T-helper 1 cell treated with Interleukin-12 subunit alpha and Interleukin-12 subunit beta and Interleukin-4 antibody, amounts not matched to agents 30 ng/mL and 1 ng/mL, for 36 hours (primary cell): ENCODE data around the gene ANKRD11. TPM values are rescaled to one million over a fixed set of nuclear protein-coding genes. Genes with fewer than 3 reads are reported as not detected.
"Not testable (repeated sequence)": the region's sequence is repeated elsewhere in the genome, so short reads cannot be mapped to it uniquely, and the experiment has no call there.

ENCODE experiments used
- intact Hi-C: fragments of 100-400 bp; cut with micrococcal nuclease; formaldehyde crosslinking; loops from one replicate; pipeline ENCODE4 v1.15.1; 2024
- total RNA-seq: library from RNA; stranded (reverse); gene quantifications from 2 replicates; pipeline ENCODE4 v1.2.3, GENCODE V29; 2022

Gene ANKRD11
- total RNA-seq, 1 donor from 2014 or later, result 192 TPM

DNA sequence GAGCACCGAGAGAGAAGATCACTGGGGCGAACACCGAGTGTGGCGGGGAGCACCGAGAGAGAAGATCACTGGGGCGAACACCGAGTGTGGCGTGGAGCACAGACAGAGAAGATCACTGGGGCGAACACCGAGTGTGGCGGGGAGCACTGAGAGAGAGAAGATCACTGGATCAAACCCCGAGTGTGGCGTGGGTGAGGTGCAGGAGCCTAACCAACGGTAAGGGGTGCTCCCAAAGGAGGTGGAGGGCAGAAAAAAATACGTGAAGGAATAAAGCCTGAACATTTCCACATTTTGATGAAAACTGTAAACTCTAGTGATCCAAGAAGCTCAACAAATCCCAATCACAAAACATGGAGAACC, 100.2 kb downstream of the ANKRD11 start:
- intact Hi-C loops, result not testable (repeated sequence)

DNA sequence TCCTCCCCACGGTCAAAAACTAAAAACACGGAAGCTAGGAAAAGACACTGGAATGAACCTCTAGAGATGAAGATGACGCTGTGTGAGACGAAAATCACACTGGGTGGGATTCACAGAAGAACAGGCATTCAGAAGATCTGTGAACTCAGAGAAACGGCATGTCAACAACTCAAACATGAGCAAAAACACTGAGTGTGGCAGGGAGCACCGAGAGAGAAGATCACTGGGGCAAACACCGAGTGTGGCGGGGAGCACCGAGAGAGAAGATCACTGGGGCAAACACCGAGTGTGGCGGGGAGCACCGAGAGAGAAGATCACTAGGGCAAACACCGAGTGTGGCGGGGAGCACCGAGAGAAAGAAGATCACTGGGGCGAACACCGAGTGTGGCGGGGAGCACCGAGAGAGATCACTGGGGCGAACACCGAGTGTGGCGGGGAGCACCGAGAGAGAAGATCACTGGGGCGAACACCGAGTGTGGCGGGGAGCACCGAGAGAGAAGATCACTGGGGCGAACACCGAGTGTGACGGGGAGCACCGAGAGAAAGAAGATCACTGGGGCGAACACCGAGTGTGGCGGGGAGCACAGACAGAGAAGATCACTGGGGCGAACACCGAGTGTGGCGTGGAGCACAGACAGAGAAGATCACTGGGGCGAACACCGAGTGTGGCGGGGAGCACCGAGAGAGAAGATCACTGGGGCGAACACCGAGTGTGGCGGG, 100.7 kb downstream of the ANKRD11 start:
- intact Hi-C loops, result not testable (repeated sequence)

DNA sequence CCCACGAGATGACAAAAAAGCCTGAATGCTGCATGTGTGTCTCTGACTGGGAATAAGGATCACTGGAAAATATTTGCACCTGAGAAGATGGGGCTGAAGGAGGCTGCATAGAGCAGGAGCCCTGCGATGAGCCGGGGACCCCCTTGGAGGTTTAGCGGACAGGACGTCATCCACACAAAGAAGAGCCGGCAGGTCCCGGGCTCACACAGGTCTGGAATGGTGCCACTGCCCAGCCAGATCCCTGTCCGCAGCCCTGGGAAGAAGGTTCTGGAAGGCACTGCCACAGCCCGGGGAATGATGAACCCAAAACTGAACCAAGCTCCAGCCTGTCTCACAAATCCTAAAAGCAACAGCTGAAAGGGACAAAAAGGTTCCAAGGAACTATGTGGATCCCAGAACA, 101.8 kb downstream of the ANKRD11 start:
- intact Hi-C loops, result no loop called here

DNA sequence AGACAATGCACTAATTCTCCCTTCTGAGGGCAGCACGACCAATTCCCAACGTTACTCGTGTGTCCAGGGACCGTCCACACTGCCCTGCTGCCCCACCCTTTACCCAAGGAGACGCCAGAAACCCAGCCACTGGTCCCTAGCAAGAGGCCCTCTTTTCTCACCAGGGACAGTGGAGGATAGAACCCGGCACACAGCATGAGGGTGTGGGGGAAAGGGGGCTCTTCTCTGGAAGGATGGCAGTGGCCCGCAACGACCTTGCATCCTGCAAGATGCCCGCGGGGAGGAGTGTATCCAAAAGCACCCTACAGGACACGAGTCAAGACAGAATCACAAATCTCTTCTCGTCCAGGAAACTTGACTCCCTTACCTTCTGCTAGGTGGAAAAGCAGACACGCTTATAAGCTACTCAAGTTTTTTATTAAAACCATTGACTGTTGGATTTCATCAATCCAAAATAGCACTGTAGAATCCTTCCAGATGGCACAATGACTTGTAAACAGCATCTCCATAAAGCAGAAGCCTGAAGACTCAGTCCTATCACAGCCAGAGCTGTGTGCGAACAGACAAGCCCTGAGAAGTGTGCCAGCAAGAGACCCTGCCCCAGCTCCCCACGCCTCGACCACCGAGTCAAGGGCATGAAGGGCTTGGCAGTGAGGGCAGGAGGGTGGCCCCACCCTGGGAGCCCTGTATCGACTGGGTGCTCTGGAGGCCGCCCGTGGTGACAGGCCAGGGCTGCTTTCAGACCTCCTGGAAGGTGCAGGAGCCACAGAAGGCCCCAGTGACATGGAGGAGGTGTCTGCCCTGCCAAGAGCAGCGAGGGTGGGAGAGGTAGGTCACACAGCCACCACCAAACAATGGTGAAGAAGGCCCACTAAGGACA, 103.8 kb downstream of the ANKRD11 start:
- intact Hi-C loops, result no loop called here

DNA sequence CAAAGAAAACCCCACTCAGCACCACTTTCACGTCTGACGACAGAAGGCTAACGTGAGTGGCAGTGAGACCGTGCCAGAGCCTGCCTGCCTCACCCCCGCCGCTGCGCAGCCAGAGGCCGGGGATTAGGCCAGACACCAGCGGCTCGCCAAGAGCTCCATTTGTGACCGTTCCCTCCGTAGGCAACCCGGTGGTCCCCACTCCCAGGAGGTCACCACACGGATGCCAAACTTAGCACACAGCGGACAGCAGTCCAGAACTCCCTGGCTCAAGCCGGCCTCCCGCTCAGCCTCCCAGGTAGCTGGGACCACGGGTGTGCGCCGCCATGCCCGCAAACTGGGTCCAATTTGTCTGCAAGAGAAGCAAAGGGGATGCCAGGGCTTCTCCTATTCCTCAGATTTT, 104.6 kb downstream of the ANKRD11 start:
- intact Hi-C loops, result no loop called here

DNA sequence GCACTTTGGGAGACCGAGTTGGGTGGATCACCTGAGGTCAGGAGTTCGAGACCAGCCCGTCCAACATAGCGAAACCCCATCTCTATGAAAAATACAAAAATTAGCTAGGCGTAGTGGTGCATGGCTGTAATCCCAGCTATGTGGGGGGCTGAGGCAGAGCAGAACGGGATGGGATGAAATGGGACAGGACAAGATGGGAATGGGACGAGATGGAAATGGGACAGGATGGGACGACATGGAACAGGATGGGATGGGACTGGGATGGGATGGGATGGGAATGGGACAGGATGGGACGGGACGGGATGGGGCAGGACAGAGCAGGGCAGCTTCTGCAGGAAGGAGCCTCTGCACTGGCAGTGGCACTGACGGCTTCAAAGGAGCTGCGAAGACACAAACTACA, 106.1 kb downstream of the ANKRD11 start:
- intact Hi-C loops, result loop anchor here (5.0 kb wide), 1 partner anchor 38 kb away; no protein-coding TSS in a partner anchor

DNA sequence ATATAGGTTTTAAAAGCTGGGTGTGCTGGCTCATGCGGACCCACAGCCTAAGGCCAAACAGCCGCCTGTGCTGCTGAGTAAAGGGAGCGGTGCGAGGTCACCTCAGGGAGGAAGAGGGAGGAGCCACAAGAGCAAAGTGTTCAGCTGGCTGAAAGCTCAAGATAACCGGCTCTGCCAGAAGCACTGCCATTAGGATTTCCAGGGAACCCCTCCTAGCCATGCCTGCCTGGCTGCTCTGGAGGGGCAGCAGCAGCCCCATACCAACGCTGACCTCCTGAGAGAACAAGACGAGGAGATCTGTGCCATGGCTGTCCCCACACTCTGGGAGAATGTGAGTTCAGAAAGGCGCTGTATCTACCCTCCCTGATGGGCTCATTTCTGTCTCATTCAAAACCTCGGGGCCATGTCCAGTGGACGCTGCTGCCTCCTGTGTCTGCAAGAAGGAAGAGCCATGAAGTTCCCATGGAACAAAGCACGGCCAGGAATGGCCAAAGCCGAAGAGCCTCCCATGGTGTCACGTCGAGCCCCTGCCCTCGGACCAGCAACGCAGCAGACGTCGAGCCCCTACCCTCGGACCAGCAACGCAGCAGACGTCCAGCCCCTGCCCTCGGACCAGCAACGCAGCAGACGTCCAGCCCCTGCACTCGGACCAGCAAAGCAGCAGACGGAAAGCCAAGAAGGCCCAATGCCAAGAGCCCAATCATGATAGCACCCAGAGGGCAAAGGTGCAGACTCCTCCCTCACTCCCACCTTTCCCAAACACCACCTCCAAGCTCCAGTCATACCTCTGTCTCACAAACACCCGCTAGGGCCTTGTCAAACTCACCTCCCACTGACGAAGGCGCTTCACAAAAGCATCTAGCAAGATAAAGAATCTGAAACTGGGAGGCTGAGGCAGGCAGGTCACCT, 107.0 kb downstream of the ANKRD11 start:
- intact Hi-C loops, result loop anchor here (2.0 to 5.0 kb wide), 2 partner anchors 25 to 39 kb away; no protein-coding TSS in a partner anchor

DNA sequence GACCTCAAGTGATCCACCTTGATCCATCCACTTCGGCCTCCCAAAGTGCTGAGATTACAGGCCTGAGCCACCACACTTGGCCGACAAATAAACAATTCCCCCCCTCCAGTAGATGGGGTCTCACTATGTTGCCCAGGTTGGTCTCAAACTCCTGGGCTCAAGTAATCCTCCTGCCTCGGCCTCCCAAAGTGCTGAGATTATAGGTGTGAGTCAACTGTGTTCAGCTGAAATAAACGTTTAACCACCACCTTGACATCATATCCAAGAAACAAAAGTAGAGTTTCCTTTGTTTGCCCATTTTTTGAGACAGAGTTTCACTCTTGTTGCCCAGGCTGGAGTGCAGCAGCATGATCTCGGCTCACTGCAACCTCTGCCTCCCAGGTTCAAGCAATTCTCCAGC, 107.8 kb downstream of the ANKRD11 start:
- intact Hi-C loops, result loop anchor here (2.0 to 5.0 kb wide), 2 partner anchors 24 to 40 kb away; no protein-coding TSS in a partner anchor

DNA sequence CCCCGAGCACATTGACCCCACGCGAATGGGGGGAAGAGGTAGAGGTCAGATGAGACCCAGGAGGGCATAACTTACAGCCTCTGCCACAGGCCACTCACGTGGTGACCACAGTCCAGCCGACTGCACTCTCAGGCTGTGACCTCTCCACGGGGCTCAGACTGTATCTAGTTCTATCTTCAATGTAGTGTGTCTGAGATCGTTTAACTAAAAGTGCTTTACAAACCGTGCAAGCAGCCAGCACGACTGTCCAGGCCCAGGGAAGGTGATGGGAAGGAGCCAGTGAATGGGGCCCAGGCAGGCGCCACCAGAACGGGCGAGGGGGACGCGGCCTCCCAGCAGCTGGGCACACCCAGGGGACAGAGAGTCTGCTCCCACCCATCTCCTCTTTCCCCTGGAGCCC, 108.6 kb downstream of the ANKRD11 start:
- intact Hi-C loops, result loop anchor here (2.0 to 5.0 kb wide), 2 partner anchors 23 to 41 kb away; no protein-coding TSS in a partner anchor

DNA sequence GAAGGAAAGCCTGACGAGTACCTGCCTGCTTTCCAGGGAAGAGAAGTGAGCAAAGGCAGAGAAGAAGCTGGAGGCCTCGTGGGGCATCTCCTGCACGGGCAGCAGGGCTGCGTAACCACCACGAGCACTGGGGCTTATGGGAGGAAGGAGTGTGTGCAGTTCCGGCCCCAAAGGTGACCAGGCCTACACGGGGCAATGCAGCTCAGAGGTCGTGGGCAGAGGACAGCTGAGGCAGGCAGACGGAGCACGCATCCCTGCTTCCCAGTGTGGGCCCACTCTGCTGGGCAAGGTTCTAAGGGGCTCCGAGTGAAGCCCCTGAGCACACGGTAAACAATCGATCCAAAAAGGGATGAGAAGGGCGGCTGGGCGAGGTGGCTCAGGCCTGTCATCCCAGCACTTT, 109.7 kb downstream of the ANKRD11 start:
- intact Hi-C loops, result loop anchor here (5.0 kb wide), 1 partner anchor 42 kb away; no protein-coding TSS in a partner anchor

DNA sequence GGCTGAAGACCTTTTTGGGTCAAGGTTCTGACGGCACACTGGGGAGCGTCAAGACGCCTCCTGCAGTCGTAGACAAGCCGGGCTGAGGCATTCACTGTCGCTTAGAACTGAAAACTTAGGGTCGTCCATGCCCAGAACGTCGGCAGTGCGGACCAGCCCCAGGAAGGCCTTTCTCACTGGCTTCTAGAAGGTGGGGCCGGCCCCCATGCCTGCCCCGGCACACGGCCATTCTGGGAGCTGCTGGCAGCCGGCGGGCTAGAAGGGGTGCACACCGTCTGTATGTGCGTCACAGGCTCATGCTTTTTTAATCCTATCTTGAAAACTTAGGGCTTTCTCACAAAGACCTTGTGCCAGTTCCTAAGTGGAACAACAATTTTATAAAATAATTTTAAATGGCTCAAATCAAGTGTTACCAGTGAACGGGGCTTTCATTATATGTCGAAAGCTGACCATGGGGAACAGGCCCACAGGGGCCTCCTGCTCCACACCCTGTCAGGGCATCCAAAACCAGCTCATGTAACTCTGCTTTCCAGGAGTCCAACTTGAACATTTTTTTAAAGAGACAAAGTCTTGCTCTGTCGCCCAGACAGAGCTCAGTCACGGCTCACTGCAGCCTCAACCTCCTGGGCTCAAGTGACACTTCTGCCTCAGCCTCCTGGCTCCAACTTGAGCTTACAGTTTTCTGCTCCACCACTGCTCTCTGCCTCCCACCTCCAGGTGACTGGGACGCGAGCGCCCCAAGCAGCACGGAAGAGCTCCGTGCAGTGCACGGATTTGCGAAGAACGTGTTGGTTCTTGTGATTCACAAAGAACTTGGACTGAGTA, 111.2 kb downstream of the ANKRD11 start:
- intact Hi-C loops, result no loop called here

DNA sequence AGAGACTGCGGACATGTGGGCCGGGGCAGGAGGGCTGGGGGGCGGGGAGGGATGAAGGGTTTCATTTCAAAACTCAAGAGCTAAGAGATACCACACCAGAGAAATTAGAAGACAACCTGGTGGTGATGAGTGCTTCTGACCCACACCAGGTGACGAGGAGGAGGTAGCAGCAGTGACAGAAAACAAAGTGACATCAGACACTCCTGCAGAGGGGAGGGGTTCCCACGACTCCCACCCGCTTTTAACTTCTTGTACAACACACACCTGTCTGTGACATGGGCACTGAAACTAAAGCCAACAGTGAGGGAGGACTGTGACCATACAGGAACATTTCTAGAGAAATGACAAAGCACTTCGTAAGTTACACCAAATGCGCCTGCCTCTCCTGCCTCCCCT, 112.9 kb downstream of the ANKRD11 start:
- intact Hi-C loops, result no loop called here

DNA sequence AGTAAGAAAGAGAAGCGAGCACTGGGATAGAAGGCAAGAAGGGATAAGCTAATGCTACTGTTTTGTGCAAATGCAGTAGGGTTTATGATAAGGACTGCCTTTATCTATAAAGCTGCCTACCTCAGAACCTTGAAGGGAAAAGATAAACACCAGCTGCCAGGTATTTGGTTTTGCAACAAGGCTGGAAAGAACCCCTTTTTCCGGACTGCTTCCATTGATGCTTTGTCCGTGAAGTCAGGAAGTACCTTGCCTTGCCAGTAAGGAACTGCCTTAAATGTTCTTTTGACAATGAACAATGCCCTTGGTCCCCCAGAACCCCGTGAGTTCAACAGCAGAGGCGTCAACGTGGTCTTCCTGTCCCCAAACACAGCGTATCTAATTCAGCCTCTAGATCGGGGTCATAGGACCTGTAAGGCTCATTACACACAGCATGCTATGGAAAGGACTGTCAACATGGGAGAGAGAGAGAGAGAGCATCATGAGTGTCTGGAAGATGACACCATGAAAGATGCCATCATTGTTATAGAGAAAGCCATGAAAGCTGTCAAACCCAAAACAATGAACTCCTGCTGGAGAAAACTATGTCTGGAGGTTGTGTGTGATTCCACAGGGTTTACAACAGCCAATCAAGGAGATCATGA, 113.4 kb downstream of the ANKRD11 start:
- intact Hi-C loops, result no loop called here

DNA sequence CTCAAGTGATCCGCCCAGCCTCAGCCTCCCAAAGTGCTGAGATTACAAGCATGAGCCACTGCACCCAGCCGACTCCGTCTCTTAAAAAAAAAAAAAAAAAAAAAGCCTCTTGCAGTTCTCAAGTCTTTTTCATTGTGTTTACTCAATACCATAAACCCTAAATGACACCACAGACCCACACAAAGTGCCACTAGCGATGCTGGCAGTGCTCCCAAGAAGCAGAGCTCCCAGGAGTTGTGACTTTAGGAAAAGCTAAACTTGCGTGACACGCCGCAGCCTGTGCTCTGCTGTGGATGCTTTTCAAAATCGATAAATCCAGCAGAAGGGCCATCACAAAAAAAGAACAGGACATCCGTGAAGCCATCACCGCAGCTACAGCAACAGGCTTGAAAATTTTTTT, 114.7 kb downstream of the ANKRD11 start:
- intact Hi-C loops, result no loop called here

DNA sequence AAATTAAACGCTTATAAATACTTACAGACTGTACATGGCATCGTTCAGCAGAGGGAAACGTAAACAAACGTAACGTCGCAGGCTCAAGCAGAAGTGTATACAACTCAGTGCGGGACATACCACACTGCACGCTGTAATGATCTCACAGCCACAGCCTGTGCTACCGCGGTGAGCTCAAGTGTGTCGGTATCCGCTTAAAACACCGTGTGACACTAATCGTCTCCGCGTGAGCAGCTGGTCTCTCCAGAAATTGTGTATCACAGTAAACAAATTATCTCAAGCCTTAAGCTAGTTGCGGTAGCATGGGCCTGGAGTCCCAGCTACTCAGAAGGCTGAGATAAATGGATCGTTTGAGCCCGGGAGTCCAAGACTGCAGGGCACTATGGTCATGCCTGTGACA, 115.3 kb downstream of the ANKRD11 start:
- intact Hi-C loops, result no loop called here

DNA sequence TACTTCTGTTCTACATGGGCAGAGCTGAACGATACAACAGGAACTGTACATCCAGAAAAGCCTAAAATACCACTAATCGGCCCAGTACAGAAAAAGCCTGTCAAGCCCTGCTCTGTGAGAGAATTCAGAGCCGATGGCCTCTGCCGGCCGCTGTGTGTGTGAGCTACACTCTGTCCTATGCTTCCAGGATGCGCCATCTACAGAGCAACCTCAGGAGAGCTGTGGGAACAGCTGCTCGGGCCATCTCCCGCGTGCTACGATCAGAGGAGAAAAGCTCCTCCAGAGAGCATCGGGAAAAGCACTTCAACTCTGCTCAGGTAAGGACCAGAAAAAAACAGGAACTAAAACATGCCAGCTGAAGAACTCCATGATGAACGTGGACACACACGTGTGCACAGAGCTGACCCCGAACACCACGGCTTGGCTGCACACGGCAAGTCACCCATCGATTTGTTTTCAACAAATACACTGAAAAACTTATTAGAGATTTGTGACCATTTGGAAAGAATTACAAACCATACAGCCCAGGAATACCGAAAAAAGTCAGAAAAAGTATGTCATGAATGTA, 115.9 kb downstream of the ANKRD11 start:
- intact Hi-C loops, result no loop called here

DNA sequence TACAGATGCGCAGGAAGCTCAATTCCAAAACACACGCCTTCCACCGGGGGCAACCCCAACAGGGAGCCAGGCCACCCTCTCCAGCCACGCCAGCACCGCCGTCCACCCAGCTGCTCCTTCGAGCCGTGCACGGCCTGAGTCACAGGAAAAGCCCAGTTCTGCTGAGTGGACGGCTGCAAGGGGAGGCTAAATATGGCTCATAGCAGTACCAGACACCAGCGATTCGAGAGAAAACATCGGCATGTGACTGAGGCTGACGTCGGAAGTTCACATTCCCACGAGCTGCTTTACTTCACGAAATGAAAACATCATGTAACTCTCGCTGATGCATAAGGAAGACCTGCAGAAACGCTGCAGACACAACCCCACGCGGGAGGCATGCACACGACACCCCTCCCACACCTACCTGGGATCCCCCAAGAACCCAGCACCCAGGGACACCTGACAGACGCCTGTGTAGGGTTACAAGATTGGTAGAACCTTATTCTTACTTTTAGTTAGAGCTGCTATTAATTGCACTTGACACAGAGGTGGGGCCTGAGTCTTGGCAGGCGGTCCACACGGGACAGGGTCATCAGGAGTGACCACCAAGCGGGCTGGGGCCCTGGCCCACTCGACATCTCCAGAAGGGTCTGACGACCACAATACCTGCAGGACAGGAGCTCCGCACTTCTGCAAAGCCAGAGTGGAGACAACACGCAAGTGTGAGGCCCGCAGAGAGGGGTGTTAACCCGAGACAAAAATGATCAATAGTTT, 116.8 kb downstream of the ANKRD11 start:
- intact Hi-C loops, result no loop called here

DNA sequence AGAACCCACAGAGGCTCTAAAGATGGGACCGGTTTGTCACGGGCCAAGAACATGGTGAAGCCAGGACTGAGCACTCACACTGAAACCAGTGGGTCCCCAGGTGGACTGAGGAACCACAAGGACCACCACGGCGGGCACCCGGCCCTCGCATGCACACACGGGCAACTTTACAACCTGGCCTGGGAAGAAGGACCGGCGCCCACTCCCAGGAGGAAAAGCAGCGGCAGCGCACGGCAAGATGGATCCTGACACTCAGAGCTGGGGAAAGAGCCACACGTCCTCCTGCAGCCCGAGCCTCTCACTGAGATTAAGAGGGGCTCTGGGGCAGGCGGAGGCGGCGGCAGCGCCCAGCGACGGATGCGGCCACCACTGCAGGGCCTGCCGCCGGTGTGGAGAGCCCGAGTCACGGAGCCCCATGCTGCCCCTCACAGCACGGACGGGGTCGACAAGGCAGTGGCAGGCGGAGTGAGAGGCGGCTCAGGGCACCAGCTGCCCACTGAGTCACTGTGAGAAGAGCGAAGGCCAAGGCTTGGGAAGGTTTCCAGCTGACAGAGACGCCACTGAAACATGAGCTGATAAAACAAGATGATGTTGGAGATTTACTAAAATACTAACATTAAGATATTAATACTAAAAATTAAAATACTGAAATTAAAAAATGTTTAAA, 118.3 kb downstream of the ANKRD11 start:
- intact Hi-C loops, result no loop called here
